Common myeloid progenitor, CD34-positive (primary cell): Measurements from ENCODE around the gene FGD6.
A peak's percentile ranks its signal among the peaks of the same experiment; 100 is the strongest.

ENCODE experiments used
- CTCF ChIA-PET: fragments of 350-600 bp; sonication (Branson Sonifier 250); formaldehyde crosslinking; loops from one replicate; lab custom pipeline; 2021; ENCODE audit warnings: antibody characterized with exemption; lab: Charles Lee
- POLR2A ChIA-PET: fragments of 350-600 bp; sonication (Branson Sonifier 250); formaldehyde crosslinking; loops from one replicate; lab custom pipeline; 2021; ENCODE audit warnings: antibody characterized with exemption; lab: Charles Lee
- DNase-seq, 3 donors: peaks; one replicate each; pipeline versions ENCODE4 v3.0.0 to v3.0.0-alpha.2; 2013
- H3K27ac ChIP-seq, 2 experiments: 1 replicate in 1 of 2; 2 replicates in 1 of 2; pipeline ENCODE4 v1.7.0; 2013; ENCODE audit warnings: inconsistent platforms in 2 of 2, low read length in 2 of 2, mild to moderate bottlenecking in 2 of 2, low read depth in 1 of 2, moderate library complexity in 1 of 2; ENCODE audit not compliant: severe bottlenecking in 2 of 2, insufficient read depth in 1 of 2, poor library complexity in 1 of 2
- H3K27me3 ChIP-seq, 5 experiments: replicated peaks in 2 of 5; 1 replicate in 3 of 5; 2 replicates in 2 of 5; pipeline versions ENCODE4 v1.6.1 to v1.7.0; 2013; ENCODE audit warnings: low read length in 4 of 5, mild to moderate bottlenecking in 2 of 5, moderate library complexity in 2 of 5, inconsistent platforms in 1 of 5; ENCODE audit not compliant: insufficient read depth in 5 of 5, control insufficient read depth in 4 of 5
- H3K36me3 ChIP-seq, 4 experiments: 1 replicate in 2 of 4; 2 replicates in 2 of 4; pipeline versions ENCODE4 v1.6.1 to v1.7.0; 2013; ENCODE audit warnings: low read length in 3 of 4, control low read depth in 1 of 4, mild to moderate bottlenecking in 1 of 4; ENCODE audit not compliant: control insufficient read depth in 4 of 4, insufficient read depth in 4 of 4
- H3K4me1 ChIP-seq, 4 experiments: 1 replicate in 3 of 4; 2 replicates in 1 of 4; pipeline versions ENCODE4 v1.6.1 to v1.7.1; 2013; ENCODE audit warnings: low read length in 3 of 4, mild to moderate bottlenecking in 3 of 4, control low read depth in 1 of 4, inconsistent platforms in 1 of 4, moderate library complexity in 1 of 4; ENCODE audit not compliant: control insufficient read depth in 4 of 4, insufficient read depth in 4 of 4; ENCODE audit errors: control extremely low read depth in 1 of 4
- H3K4me3 ChIP-seq, 7 experiments: 1 replicate in 4 of 7; 2 replicates in 3 of 7; pipeline versions ENCODE4 v1.5.1 to v1.7.0; 2013; ENCODE audit warnings: mild to moderate bottlenecking in 7 of 7, low read length in 6 of 7, moderate library complexity in 6 of 7, inconsistent platforms in 2 of 7, low read depth in 2 of 7, control low read depth in 1 of 7; ENCODE audit not compliant: insufficient read depth in 4 of 7, control insufficient read depth in 1 of 7; ENCODE audit errors: extremely low read depth in 1 of 7
- H3K9me3 ChIP-seq, 5 experiments: 1 replicate in 4 of 5; 2 replicates in 1 of 5; pipeline versions ENCODE4 v1.6.1 to v1.7.1; 2013; ENCODE audit warnings: low read length in 4 of 5, mild to moderate bottlenecking in 2 of 5, inconsistent platforms in 1 of 5, low read depth in 1 of 5, moderate library complexity in 1 of 5; ENCODE audit not compliant: control insufficient read depth in 4 of 5, insufficient read depth in 2 of 5; ENCODE audit errors: control extremely low read depth in 1 of 5
- WGBS: methylation state at CpG from one replicate; pipeline ENCODE4 v1.1.5; 2013; ENCODE audit not compliant: insufficient coverage; 5-methylcytosine and 5-hydroxymethylcytosine counted together

FGD6 gene

GRCh38 chr12:95228617-95229016, 11.3 kb upstream of the FGD6 start:
- no peak for DNase-seq
- H3K4me1 ChIP-seq: peaks cover 0 to 19% (median 9%) of the 10 kb centered on the region in 4 experiments
- ChIA-PET POLR2A (no interaction called here), CTCF (no interaction called here)
- 85% methylated on average over 2 of the region's 2 CpGs for WGBS
- H3K4me3 ChIP-seq: no peak overlapping the region
- no peaks in the 10 kb centered on the region for H3K27me3 ChIP-seq
- H3K27ac ChIP-seq: no peak overlapping the region
- no peaks in the 10 kb centered on the region for H3K9me3 ChIP-seq
- H3K36me3 ChIP-seq: peaks cover 2 to 16% (median 9%) of the 10 kb centered on the region in 4 experiments

DNA sequence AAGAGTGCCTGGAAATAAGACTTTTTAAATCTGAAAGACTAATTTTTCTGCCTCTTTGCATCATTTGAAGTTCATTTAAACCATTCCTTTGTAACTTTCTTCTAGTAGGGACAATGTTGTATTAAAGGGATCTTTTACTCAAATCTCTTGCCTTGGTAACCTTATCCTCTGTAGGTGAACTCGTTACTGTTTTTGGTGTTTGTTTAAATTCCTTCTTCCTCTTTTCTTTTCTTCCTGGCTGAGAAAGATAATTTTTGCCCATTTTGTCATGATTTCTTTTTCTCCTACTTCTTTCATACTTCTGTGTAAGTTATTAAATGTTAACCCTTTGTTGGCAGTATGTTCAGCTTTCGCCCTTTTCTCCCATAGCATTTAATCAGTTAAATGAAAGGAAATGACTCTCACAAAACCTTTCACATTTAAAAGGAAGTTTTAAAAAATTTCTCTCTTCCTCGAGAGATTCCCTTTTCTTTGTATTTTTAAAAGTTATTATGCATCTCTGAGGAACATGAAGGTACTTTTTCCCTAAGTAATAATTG, 10.6 kb upstream of the FGD6 start:
- ChIA-PET POLR2A (no interaction called here), CTCF (interaction anchor here (0.7 kb wide), 1 partner anchor 25 kb away, joined by 4 read pairs; no protein-coding TSS in a partner anchor)
- H3K27ac ChIP-seq: peak overlapping the region in 1 of 2 experiments; percentile 49
- H3K4me1 ChIP-seq: peaks cover 0 to 19% (median 9%) of the 10 kb centered on the region in 4 experiments
- H3K4me3 ChIP-seq: peak overlapping the region in 2 of 7 experiments; percentile 2 to 17
- H3K36me3 ChIP-seq: peaks cover 2 to 16% (median 9%) of the 10 kb centered on the region in 4 experiments
- H3K9me3 ChIP-seq: no peaks in the 10 kb centered on the region
- DNase-seq: peak in 2 of 3 donors; percentile 28 to 37
- no peaks in the 10 kb centered on the region for H3K27me3 ChIP-seq
- no CpG with 5 or more reads among the region's 3 CpGs for WGBS

DNA sequence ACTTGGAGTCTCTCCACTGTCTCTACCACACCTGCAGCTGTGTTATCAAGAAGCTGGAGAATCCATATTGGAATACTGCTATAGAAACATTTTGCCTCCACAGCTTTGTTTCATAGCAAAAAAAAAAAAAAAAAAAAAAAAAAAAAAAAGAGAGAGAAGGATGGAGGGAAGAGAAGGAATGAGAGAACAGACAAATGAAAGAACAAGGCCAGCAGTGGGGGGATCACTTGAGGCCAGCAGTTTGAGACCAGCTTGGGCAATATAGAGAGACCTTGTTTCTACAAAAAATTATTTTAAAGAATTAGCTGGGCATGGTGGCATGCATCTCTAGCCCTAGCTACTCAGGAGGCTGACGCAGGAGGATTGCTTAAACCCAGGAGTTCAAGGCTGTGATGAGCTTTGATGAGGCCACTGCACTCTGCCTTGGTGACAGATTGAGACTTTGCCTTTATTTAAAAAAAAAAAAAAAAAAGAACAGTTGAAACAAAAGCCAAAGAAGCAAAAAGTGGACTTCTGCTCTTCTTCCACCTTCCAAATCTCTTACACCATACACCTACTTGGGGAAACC, 8.5 kb upstream of the FGD6 start:
- H3K4me1 ChIP-seq: peaks cover 0 to 19% (median 9%) of the 10 kb centered on the region in 4 experiments
- ChIA-PET CTCF (interaction anchor here (0.8 to 0.9 kb wide), 2 partner anchors 8 to 17 kb away, joined by 3 to 4 read pairs; partner anchors contain the start of genes FGD6 and VEZT), POLR2A (no interaction called here)
- no peaks in the 10 kb centered on the region for H3K9me3 ChIP-seq
- H3K4me3 ChIP-seq: no peak overlapping the region
- no peaks in the 10 kb centered on the region for H3K27me3 ChIP-seq
- DNase-seq: no peak
- WGBS: 100% methylated on average over 1 of the region's 1 CpG
- H3K36me3 ChIP-seq: peaks cover 2 to 16% (median 9%) of the 10 kb centered on the region in 4 experiments
- no peak overlapping the region for H3K27ac ChIP-seq

GRCh38 chr12:95224202-95225170, 7.2 kb upstream of the FGD6 start:
- Histone ChIP-seq H3K4me1 (peaks cover 0 to 24% (median 13%) of the 10 kb centered on the region in 4 experiments), H3K36me3 (peaks cover 2 to 16% (median 9%) of the 10 kb centered on the region in 4 experiments), H3K27ac (no peak overlapping the region), H3K9me3 (no peaks in the 10 kb centered on the region), H3K27me3 (no peaks in the 10 kb centered on the region), H3K4me3 (no peak overlapping the region)
- peak in 2 of 3 donors; percentile 29 to 36 for DNase-seq
- ChIA-PET POLR2A (no interaction called here), CTCF (no interaction called here)
- 96% methylated on average over 8 of the region's 8 CpGs for WGBS

- ChIA-PET POLR2A (no interaction called here), CTCF (interaction anchor here (1.6 kb wide), 2 partner anchors 42 to 314 kb away, joined by 3 read pairs; no protein-coding TSS in a partner anchor)
- peaks cover 0 to 2% (median 0%) of the 10 kb centered on the region in 5 experiments for H3K27me3 ChIP-seq
- peaks cover 7 to 27% (median 17%) of the 10 kb centered on the region in 4 experiments for H3K4me1 ChIP-seq
- no peak overlapping the region for H3K27ac ChIP-seq
- no peak overlapping the region for H3K4me3 ChIP-seq
- H3K36me3 ChIP-seq: peaks cover 2 to 14% (median 9%) of the 10 kb centered on the region in 4 experiments
- no peaks in the 10 kb centered on the region for H3K9me3 ChIP-seq
- DNase-seq: no peak
These were observed 3.5 kb upstream of the FGD6 start for GRCh38 chr12:95220726-95221125.

DNA sequence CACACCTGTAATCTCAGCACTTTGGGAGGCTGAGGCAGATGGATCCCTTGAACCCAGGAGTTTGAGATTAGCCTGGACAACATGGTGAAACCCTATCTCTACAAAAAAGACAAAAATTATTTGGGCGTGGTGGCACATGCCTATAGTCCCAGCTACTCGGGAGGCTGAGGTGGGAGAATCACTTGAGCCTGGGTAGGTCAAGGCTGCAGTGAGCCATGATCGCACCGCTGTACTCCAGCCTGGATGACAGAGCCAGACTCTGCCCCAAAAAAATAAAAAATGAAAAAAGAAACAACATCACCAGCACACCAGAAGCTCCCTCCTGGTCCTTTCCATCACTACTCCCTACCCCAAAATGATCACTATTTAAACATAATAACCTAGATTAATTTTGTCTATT, 2.9 kb upstream of the FGD6 start:
- Histone ChIP-seq H3K27ac (no peak overlapping the region), H3K9me3 (no peaks in the 10 kb centered on the region), H3K27me3 (peaks cover 0 to 2% (median 0%) of the 10 kb centered on the region in 5 experiments), H3K4me3 (peak overlapping the region in 1 of 7 experiments; percentile 95), H3K4me1 (peaks cover 7 to 28% (median 19%) of the 10 kb centered on the region in 4 experiments), H3K36me3 (peaks cover 2 to 12% (median 7%) of the 10 kb centered on the region in 4 experiments)
- WGBS: 100% methylated on average over 4 of the region's 4 CpGs
- DNase-seq: no peak
- ChIA-PET POLR2A (no interaction called here), CTCF (interaction anchor here (1.6 kb wide), 2 partner anchors 42 to 314 kb away, joined by 3 read pairs; no protein-coding TSS in a partner anchor)
